ENCODE measurements around the gene SLC48A1. TPM values are rescaled to one million over a fixed set of nuclear protein-coding genes. Genes with fewer than 3 reads are reported as not detected.

The SLC48A1 gene
- polyA plus RNA-seq, 1 donor (not counting 4 experiments of a cell fraction or from before 2014, with no cell fraction given): 8.1 TPM

- Histone ChIP-seq H3K79me2 (ENCODE audit: control insufficient read depth, insufficient read depth, low read length) (no peaks in the 10 kb centered on the region), H4K20me1 (ENCODE audit: control insufficient read depth, extremely low read depth, insufficient read depth, low read length) (no peaks in the 10 kb centered on the region), H3K9me3 (ENCODE audit: control insufficient read depth, low read depth, low read length) (no peaks in the 10 kb centered on the region), H3K4me1 (ENCODE audit: control insufficient read depth, extremely low read depth, insufficient read depth, low read length) (peaks cover 18% of the 10 kb centered on the region), H3K4me2 (ENCODE audit: control insufficient read depth, extremely low read depth, insufficient read depth, low read depth, low read length) (no peak overlapping the region), H3K27me3 (ENCODE audit: control insufficient read depth, extremely low read depth, insufficient read depth, low read length) (no peaks in the 10 kb centered on the region), H3K9ac (ENCODE audit: control insufficient read depth, extremely low read depth, insufficient read depth, low read length) (no peak overlapping the region), H3K36me3 (ENCODE audit: control insufficient read depth in 2 of 2, extremely low read depth in 1 of 2, insufficient read depth in 2 of 2, low read length in 2 of 2) (peaks cover 51 to 65% of the 10 kb centered on the region in 2 experiments), H3K4me3 (ENCODE audit: control insufficient read depth in 2 of 3, extremely low read depth in 1 of 3, insufficient read depth in 2 of 3, low read depth in 1 of 3, low read length in 3 of 3) (no peak overlapping the region), H2AFZ (ENCODE audit: control insufficient read depth, low read length) (no peak overlapping the region), H3K9me1 (ENCODE audit: control insufficient read depth, extremely low read depth, insufficient read depth, low read length) (no peaks in the 10 kb centered on the region), H3K27ac (ENCODE audit: control insufficient read depth, insufficient read depth, low read length) (no peak overlapping the region)
- FAIRE-seq (no peak), DNase-seq (ENCODE audit: low read depth, low spot score) (no peak)
- TF ChIP-seq CTCF (optimal IDR thresholded peaks at IDR 0.05 in 1 of 3, IDR thresholded peaks at IDR 0.05 in 1 of 3, conservative IDR thresholded peaks at IDR 0.05 in 1 of 3; ENCODE audit: extremely low read depth in 1 of 3, insufficient read depth in 2 of 3, low read length in 3 of 3) (no peak), EZH2 (IDR thresholded peaks at IDR 0.05; ENCODE audit: low read length) (no peak)
- dilution Hi-C loops (cut with MboI; ENCODE audit: extremely low pct_ligation_motif_present, low sequenced_read_pairs): no loop called here
Observed at GRCh38 chr12:47786662-47787280, 13.7 kb downstream of the SLC48A1 start.

GRCh38 chr12:47787596-47788319 lies 14.7 kb downstream of the SLC48A1 start:
- FAIRE-seq: no peak
- dilution Hi-C loops (cut with MboI; ENCODE audit: extremely low pct_ligation_motif_present, low sequenced_read_pairs): no loop called here

More at GRCh38 chr12:47787596-47788319, 14.7 kb downstream of the SLC48A1 start:
- no peak overlapping the region for H3K4me2 ChIP-seq (ENCODE audit: control insufficient read depth, extremely low read depth, insufficient read depth, low read depth, low read length)
- no peak overlapping the region for H3K4me3 ChIP-seq (ENCODE audit: control insufficient read depth in 2 of 3, extremely low read depth in 1 of 3, insufficient read depth in 2 of 3, low read depth in 1 of 3, low read length in 3 of 3)
- no peaks in the 10 kb centered on the region for H3K9me3 ChIP-seq (ENCODE audit: control insufficient read depth, low read depth, low read length)
- no peaks in the 10 kb centered on the region for H3K79me2 ChIP-seq (ENCODE audit: control insufficient read depth, insufficient read depth, low read length)
- no peak for TF ChIP-seq EZH2 (IDR thresholded peaks at IDR 0.05; ENCODE audit: low read length)
- H3K36me3 ChIP-seq (ENCODE audit: control insufficient read depth in 2 of 2, extremely low read depth in 1 of 2, insufficient read depth in 2 of 2, low read length in 2 of 2): peaks cover 54 to 65% of the 10 kb centered on the region in 2 experiments
- no peak overlapping the region for H2AFZ ChIP-seq (ENCODE audit: control insufficient read depth, low read length)
- H4K20me1 ChIP-seq (ENCODE audit: control insufficient read depth, extremely low read depth, insufficient read depth, low read length): no peaks in the 10 kb centered on the region
- no peak overlapping the region for H3K9ac ChIP-seq (ENCODE audit: control insufficient read depth, extremely low read depth, insufficient read depth, low read length)
- DNase-seq (ENCODE audit: low read depth, low spot score): no peak
- H3K27ac ChIP-seq (ENCODE audit: control insufficient read depth, insufficient read depth, low read length): no peak overlapping the region
- H3K4me1 ChIP-seq (ENCODE audit: control insufficient read depth, extremely low read depth, insufficient read depth, low read length): peaks cover 8% of the 10 kb centered on the region
- no peaks in the 10 kb centered on the region for H3K27me3 ChIP-seq (ENCODE audit: control insufficient read depth, extremely low read depth, insufficient read depth, low read length)
- H3K9me1 ChIP-seq (ENCODE audit: control insufficient read depth, extremely low read depth, insufficient read depth, low read length): no peaks in the 10 kb centered on the region
